GM21515 (cell line): Measurements from ENCODE around the gene PDS5B.
A peak's percentile ranks its signal among the peaks of the same experiment; 100 is the strongest.
"Not testable (repeated sequence)": the region's sequence is repeated elsewhere in the genome, so short reads cannot be mapped to it uniquely, and the experiment has no call there.

Experiments
- ATAC-seq: cut with Tn5 transposase; IDR thresholded peaks from one replicate; pipeline ENCODE4 v1.9.1; 2021; ENCODE audit not compliant: unreplicated experiment

PDS5B gene

DNA sequence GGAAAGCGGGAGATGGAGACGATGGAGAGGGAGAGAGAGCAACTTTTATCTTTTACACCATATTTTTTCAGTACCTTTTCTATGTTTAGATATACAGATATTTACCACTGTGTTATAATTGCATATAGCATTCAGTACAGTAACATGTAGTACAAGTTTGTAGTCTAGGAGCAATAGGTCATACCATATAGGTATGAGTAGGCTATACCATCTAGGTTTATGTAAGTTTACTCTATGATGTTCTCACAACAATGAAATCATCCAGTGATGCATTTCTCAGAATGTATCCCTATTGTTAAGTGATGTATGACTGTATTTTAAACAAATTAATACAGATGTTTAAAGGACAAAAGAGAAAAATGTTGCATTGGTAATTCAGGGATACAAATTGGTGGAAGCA, 136.1 kb downstream of the PDS5B start:
- ATAC-seq, result no peak

DNA sequence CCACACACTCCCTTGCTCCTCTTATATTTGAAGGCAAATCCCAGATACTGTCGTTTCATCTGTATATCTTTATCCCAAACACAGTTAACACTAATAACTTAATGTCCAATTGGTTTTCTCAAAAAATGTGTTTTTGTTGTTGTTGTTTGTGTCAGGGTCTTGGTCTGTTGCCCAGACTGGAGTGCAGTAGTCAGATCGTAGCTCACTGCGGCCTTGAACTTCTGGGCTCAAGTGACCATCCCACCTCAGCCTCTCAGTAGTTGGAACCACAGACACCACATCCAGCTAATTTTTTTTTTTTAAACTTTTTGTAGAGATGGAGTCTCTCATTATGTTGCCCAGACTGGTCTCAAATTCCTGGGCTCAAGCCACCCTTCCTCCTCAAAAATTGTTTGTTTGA, 137.7 kb downstream of the PDS5B start:
- ATAC-seq, result no peak

DNA sequence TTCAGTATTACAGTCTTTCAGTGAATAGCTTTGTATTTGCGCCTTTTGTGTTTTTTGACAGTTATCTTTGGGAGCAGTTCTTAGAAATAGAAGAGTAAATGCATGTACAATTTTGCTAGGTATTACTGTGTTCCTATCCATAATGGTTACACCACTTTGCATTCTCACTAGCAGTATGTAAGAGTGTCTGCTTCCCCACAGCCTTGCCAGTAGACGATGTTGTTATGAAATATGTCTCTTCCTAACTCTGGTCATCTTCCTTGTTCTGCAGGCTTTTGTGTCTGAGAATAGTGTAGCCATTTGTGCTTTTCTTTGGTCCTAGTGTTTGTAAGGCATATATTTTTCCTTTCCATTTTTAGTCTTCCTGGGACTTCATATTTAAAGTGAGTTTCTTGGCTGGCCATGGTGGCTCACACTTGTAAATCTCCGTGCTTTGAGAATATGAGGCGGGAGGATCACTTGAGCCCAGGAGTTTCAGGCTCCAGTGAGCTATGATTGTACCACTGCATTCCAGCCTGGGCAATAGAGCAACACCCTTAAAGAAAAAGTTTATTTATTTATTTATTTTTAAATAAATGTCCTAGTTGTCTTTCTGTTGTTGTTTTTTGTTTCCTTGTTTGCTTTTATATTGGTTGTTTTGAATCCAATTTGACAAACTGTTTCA, 140.3 kb downstream of the PDS5B start:
- ATAC-seq, result no peak

DNA sequence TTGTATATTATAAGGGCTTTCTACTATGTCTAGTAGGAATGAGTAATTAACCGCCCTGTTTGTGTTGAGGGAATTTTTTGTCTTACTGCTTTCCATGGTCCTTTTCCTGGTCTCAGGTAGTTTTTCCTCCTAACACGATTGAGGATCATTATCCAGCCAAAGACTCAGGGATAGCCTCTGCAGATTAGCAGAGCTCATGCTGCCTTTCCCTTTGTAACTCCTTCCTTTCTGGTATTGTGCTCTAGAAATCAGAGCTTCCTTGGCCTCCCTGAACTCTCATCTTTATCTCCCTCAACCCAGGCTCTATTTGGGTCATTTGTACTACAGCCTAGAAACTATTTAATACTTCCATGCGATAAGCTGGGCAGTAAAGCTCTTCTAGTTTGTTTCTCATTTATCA, 142.1 kb downstream of the PDS5B start:
- ATAC-seq, result no peak

DNA sequence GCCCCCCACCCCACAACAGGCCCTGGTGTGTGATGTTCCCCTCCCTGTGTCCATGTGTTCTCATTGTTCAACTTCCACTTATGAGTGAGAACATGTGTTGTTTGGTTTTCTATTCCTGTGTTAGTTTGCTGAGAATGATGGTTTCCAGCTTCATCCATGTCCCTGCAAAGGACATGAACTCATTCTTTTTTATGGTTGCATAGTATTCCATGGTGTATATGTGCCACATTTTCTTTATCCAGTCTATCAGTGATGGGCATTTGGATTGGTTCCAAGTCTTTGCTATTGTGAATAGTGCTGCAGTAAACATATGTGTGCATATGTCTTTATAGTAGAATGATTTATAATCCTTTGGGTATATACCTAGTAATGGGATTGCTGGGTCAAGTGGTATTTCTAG, 142.8 kb downstream of the PDS5B start:
- not testable (repeated sequence) for ATAC-seq

DNA sequence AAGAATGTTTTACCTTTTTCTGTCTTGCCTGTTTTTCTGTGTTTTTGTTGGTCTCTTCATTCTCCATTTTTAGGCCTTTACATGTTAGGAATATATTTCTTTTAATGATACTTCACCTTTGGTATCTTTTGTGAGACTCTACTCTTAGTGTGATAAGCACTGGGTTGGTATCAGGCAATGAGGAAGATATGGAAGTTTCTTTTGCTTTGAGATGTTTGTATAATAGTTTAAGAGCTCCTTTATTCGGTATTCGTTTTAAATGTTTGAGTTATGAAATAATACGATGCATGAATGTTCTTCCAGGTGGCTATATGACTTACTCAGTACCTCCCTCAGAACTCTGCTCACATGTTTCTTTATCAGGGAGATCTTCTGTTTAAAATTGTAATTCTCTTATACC, 144.8 kb downstream of the PDS5B start:
- ATAC-seq, result no peak

DNA sequence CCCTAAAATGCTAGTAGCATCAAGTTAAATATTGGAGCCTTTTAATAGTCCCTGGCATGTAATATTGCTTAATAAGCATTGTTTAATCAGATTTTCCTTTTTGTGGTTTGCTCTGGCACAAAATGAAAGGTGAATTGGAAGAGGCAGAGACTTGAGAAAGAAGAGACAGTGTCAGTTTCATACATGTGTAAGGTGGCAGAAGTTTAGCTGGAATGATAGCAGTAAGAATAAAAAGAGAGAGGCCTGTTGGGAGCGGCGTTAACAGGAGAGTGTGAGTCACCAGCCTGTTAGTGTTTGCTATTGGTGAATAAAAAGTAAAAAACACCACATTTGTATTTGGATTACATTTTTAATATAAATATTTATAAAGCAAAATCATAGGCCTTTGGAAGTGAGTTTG, 145.3 kb downstream of the PDS5B start:
- no peak for ATAC-seq

DNA sequence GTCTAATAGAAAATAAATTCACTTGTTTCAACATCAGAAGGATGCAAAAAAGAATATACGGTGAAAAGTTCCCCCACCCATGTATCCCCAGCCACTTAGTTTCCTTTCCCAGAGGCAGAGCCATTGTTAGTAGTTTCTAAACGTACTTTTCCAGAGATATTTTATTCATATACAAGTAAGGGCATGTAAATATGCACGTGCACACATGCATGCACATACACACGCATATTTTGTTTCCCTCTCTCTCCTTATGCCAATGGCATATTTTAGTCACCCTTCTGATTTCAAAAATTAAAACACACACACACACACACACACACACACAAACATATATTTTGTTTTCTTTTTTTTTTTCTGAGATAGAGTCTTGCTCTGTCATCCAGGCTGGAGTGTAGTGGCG, 147.4 kb downstream of the PDS5B start:
- ATAC-seq, result no peak

DNA sequence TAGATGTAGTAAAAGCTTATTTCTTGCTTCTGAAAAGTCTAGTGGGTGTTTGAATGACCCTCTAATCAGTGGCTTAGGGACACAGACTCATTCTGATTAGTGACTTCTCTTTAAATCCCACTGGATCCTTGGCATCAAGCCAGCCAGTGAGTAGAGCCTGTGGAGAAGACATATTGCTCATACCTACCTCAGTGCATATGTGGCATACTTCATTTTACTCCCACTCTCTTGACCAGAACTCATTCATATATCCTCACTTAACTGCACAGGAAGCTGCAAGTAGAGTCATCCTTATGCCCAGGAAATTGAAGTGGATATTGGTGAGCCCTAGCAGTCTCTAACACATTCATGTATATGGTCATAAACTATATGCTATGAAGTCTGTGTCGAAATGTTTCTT, 148.3 kb downstream of the PDS5B start:
- ATAC-seq, result no peak

DNA sequence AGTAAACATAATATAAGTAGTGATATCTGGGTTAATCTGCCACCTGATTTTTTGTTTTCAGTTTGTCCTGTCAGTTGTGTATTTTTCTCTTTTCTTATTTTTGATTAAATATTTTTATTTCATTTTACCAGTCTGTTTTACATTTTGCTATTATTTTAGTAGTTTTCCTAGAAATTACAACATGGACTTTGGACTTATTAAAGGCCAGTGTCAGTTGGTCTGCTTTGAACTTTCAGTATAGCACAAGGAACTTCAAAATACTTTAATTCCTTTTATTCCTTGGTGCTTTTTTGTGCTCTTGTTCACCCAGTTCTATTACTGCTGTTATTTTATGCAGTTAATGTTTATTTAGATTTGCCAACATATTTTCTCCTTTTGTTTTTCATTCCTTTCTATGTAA, 149.6 kb downstream of the PDS5B start:
- no peak for ATAC-seq

DNA sequence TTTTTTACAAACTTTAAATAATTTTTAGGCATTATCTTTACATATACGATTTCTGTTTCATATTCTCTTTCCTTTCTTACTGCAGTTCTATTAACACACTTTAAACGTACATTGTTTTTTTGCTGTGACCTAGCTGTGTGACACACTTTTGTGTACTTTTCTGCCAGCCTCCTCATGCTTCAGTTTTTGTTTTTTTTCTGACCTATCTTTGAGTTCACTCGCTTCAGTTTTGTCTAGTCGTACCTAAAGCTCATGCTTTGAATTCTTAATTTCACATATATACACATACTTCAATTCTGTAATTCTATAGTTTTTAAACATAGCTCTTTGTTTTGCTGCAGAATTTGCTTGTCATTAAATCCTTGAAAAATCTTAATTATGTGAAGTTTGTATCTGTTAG, 150.4 kb downstream of the PDS5B start:
- no peak for ATAC-seq

DNA sequence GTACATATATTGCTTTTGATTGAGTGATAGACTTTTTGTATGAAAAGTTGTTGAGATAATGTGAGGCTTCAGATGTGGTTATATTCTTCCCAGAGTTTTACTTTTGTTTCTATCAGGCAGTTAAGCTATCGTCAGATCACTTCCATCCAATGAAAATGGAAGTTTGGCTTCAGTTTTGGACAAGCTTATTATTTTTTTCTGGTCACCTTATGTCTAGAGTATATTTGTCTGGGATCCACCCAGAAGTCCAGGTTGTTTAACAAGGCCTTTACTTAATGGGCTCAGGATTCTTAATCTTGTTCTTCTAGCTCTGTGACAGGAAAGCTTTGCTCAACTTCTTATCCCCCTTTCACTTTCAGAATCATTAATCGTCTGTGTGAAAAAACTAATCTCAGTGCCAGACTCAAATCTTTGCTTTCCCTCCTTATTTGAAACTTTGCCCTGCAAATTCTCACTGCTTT, 150.9 kb downstream of the PDS5B start:
- ATAC-seq, result peak; percentile 64

DNA sequence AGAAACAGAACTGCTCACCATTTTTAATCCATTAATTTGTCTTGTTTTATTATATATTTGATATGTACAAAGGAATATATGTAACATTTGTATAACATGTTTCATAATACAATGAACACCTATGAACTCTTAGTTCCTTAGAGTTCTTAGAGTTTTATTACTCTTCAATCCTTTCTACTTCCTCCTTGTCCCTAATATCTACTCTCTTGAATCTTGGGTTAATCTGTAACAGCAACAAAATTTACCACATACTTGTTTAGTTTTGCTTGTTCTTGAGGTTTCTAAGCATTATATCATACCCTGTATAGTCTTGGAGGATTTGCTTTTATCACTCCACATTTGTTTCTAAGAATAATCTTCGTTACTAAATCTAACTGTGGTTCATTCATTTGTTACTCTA, 151.4 kb downstream of the PDS5B start:
- ATAC-seq, result peak; percentile 59

DNA sequence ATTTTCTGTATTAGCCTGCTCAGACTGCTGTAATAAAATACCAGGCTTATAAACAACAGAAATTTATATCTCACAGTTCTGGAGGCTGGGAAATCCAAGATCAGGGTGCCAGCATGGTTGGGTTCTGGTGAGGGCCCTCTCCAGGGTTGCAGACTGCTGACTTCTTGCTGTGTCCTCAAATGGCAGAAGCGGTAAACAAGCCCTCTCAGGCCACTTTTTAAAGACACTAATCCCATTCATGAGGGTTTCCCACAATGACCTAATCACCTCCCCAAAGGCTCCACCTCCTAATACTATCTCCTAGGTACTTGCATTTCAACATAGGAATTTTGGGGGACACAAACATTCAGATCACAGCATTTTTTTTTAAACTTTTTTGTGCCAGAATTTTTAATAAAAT, 159.3 kb downstream of the PDS5B start:
- no peak for ATAC-seq

DNA sequence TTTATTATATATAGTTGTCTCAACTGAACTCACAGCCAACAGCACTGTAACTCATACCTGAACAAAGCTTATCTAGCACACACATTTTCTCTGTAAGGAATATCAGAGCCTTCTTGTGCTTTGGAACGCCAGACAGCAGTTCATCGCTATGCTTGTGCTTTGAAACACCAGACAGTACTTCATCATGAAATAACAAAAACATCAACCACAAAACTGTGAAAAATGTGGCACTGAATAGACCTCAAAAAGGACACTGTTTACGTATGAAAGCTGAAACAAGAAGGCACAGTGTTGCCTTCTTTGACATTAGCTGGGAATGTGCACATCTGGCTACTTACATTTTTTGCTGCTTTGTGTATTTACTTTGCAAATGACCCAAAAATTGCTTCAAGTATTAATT, 160.2 kb downstream of the PDS5B start:
- no peak for ATAC-seq

DNA sequence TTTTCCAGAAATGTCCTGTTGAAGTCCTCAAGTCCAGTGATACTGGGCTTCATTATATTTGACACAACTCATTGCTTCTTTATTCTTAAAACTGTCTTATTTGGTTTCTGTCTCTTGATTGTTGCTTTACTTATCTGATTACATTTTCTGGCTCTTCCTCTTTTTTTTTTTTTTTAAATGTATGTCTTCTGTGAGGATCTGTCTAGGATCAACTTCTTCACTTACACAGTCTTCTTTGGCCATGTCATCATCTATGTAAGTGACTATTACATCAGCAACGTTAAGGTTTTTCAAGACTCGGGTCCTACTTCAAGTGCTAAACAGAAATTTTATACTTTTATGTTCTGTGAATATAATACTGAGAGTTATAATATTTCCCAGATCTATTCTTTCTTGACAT, 162.1 kb downstream of the PDS5B start:
- no peak for ATAC-seq

DNA sequence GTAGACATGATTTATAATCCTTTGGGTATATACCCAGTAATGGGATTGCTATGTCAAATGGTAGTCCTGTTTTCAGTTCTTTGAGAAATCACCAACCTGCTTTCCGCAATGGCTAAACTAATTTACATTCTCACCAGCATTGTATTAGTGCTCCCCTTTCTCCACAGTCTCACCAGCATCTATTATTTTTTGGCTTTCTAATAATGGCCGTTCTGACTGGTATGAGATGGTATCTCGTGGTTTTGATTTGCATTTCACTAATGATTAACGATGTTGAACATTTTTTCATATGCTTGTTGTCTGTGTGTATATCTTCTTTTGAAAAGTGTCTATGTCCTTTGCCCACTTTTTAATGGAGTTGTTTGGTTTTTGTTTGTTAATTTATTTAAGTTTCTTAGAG, 165.1 kb downstream of the PDS5B start:
- ATAC-seq, result no peak

DNA sequence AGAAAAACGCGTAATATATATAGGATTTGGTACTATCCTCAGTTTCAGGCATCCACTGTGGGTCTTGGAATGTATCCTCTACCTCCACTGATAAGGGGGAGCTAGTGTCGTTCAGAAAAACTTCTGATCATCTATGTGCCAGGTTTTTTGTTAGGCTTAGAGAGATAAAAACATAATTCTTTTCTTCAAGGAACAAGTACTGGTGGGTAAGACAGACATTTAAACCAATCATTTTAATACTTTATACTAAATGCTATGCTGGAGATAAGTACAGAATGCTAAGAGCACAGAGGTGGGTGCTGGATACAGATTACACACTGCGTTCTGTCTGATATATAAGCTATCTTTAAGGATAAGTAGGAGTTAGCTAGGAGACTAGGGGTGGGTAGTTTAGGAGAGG, 166.1 kb downstream of the PDS5B start:
- ATAC-seq, result no peak

DNA sequence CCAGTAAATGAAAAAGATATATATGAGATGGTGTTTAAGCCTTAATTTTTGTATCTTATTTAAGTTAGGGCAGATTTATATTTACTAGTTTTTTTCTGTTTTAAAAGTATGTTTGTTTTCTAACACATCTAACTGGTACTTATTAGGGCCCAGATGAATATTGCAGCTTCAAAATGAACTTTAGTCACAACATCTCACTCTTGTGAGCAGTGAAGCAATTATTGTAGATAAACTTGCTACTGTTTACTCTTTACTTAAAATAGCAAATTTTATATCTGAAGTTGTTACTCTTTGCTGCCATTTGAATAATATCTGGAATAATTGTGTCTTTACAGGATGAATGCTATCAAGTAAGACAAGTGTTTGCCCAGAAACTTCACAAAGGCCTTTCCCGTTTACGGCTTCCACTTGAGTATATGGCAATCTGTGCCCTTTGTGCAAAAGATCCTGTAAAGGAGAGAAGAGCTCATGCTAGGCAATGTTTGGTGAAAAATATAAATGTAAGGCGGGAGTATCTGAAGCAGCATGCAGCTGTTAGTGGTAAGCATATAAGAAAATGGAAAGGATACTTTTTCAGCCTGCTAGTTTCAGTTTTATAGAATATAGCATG, 166.8 kb downstream of the PDS5B start:
- no peak for ATAC-seq

DNA sequence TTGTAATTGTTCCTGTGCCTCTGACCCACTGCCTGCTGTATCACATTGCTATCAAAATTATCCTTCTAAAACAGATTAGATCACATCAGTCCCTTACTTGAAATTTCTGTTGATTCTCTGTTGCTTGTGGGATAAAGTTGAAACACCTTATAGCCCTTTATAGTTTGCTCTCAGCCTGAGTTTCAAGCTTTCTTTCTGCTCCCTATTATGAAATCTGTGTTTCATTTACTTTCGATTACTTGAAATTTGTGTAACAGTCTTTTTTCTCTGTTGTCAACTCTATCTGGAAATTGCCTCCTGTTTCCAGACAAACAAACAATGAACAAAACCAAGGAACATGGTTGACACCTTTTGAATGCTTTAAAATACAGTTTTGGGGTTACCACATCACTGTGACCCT, 167.9 kb downstream of the PDS5B start:
- ATAC-seq, result no peak

DNA sequence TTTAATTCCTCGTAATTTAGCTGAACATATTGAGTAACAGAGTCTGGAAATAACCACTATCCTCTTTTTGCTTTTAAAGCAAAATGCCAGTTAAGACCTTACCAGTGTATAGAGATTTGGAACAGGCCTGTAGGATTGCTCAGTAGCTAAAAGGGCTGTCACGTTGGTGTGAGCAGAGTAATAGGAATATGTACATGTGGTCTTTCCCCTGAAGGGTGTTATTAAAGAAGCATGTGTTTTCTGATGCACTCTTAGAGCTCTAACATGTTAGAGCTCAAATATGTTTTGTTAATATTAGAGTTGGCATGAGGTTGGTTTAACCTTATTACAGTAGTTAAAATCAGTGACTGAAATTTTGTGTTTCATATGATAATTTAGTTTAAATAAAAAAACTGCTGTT, 172.9 kb downstream of the PDS5B start:
- ATAC-seq, result no peak

DNA sequence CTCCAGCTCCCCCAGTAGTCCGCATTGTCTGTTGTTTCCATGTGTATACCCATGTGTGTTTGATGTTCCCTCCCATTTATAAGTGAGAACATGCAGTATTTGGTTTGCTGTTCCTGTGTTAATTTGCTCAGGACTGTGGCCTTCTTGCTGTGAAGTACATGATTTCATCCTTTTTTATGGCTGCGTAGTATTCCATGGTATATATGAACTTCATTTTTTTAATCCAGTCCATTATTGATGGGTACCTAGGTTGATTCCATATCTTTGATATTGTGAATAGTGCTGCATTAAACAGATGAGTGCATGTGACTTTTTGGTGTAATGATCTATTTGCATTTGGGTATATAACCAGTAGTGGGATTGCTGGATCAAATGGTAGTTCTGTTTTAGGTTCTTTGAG, 175.2 kb downstream of the PDS5B start:
- no peak for ATAC-seq

DNA sequence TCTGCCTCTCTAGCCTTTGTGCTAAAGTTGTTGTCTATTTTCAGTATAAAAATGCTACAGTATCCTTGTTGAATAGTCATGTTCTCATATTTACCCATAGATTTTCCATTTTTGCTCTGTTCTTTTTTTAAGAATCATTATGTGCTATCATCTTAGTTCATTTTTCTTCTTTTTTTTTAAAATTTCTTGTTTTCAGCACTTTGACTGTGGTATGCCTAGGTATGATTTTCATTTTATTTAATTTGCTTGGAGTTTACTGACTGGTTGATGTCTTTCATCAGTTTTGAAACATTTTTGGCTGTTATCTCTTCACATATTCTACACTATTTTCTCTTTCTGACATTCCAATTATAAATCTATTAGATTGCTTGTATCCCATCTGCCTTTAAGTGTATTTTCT, 192.9 kb downstream of the PDS5B start:
- ATAC-seq, result no peak
